Stimulated activated effector memory CD8-positive, alpha-beta T cell treated with anti-CD3 and anti-CD28 coated beads, Interleukin-12 subunit alpha, Interleukin-12 subunit beta, amount 100 ng/mL, for 72 hours (primary cell): Measurements from ENCODE around the gene DDX4.

Experiments
- ATAC-seq: fragments of 150-1000 bp; cut with Tn5 transposase; 2 replicates; pipeline ENCODE4 v1.10.0; 2021
- DNase-seq, 2 donors: peaks; one replicate each; pipeline ENCODE4 v3.0.0; 2021 to 2022; ENCODE audit warnings: low spot score in 2 of 2
- H3K27ac Mint-ChIP-seq: one replicate; pipeline ENCODE4 v1.8.0; 2022; ENCODE audit warnings: mild to moderate bottlenecking, mixed read lengths
- H3K36me3 Mint-ChIP-seq: one replicate; pipeline ENCODE4 v1.8.0; 2022; ENCODE audit warnings: mild to moderate bottlenecking, mixed read lengths
- H3K4me1 Mint-ChIP-seq: one replicate; pipeline ENCODE4 v1.8.0; 2022; ENCODE audit warnings: mixed read lengths
- H3K4me3 Mint-ChIP-seq: one replicate; pipeline ENCODE4 v1.8.0; 2022; ENCODE audit warnings: mild to moderate bottlenecking, mixed read lengths
- H3K9me3 Mint-ChIP-seq: one replicate; pipeline ENCODE4 v1.8.0; 2022; ENCODE audit warnings: mixed read lengths

The DDX4 gene

GRCh38 chr5:55864606-55865541, 127.0 kb downstream of the DDX4 start:
- Mint-ChIP-seq H3K36me3 (no peaks in the 10 kb centered on the region), H3K9me3 (no peaks in the 10 kb centered on the region), H3K4me3 (no peak overlapping the region), H3K27ac (no peak overlapping the region), H3K4me1 (peaks cover 10% of the 10 kb centered on the region)
- no peak for ATAC-seq
- no peak for DNase-seq

GRCh38 chr5:55865831-55866230, 128.0 kb downstream of the DDX4 start:
- DNase-seq, result no peak
- no peak for ATAC-seq
- no peak overlapping the region for H3K27ac Mint-ChIP-seq
- no peak overlapping the region for H3K4me3 Mint-ChIP-seq
- H3K9me3 Mint-ChIP-seq, result no peaks in the 10 kb centered on the region
- peaks cover 10% of the 10 kb centered on the region for H3K4me1 Mint-ChIP-seq
- H3K36me3 Mint-ChIP-seq, result no peaks in the 10 kb centered on the region

GRCh38 chr5:55866485-55866884, 128.6 kb downstream of the DDX4 start:
- DNase-seq (no peak), ATAC-seq (no peak)
- H3K9me3 Mint-ChIP-seq, result no peaks in the 10 kb centered on the region
- H3K36me3 Mint-ChIP-seq, result no peaks in the 10 kb centered on the region
- no peak overlapping the region for H3K4me3 Mint-ChIP-seq
- no peak overlapping the region for H3K27ac Mint-ChIP-seq
- peaks cover 10% of the 10 kb centered on the region for H3K4me1 Mint-ChIP-seq
